NK-92 (cell line): ENCODE measurements around the gene NDUFB2.
"Not testable (repeated sequence)": the region's sequence is repeated elsewhere in the genome, so short reads cannot be mapped to it uniquely, and the experiment has no call there.

Experiments used
- DNase-seq: peaks from one replicate; lab custom pipeline; 2025; ENCODE audit not compliant: unreplicated experiment; lab: John Stamatoyannopoulos, UW

NDUFB2 gene

DNA sequence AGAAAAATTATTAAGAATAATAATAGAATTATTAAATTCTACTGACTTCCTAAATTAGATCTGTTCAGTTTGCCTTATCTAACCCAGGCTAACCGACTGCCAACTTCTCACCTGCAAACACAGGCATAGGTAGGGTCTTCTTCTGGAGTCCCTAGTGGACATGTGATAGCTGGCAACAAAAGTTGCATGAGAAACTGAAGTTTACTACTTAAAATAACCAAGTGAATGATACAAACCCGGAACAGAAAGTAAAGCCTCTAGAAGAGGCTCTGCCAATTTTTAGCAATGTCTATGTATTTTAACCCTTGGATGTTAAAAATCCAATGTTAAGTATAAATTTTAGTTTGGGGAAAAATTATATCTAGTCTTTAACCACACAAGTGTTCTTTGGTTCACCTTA is 37.6 kb downstream of the NDUFB2 start:
- DNase-seq, result no peak

DNA sequence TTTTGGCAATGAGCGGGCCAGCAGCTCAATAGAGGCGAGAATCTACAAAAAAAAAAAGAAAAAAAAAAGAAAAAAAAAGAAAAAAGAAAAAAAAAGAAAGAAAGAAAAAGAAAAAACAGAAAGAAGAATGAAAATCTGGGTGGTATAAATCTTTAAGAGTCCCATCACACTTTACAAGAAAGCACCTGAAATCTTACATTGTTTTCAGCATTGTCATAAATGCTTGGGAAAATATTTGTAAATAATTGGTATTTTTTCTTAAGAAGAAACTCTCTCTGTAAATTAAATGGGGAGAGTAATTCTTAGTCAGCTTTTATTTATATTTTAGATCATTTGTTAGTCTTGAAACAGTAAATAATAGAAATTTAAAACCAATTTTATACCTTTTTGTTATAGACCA is 38.2 kb downstream of the NDUFB2 start:
- no peak for DNase-seq

DNA sequence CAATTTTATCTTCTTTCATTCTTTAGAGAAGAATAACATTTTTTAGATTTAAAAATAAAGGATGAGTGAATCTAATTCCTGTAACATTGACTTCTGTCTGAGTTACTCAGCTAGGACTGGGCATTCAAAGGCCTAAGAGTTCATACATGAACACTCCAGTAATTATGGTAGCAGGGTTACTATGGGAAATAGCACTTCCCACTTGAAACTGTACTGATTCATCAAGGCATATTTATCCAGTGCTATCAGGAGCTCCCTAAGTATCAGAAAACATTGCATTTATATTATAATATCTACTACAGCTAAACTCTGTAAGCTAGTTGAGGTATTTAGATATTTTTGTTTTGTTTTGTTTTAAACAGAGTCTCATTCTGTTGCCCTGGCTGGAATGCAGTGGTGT is 41.8 kb downstream of the NDUFB2 start:
- no peak for DNase-seq

DNA sequence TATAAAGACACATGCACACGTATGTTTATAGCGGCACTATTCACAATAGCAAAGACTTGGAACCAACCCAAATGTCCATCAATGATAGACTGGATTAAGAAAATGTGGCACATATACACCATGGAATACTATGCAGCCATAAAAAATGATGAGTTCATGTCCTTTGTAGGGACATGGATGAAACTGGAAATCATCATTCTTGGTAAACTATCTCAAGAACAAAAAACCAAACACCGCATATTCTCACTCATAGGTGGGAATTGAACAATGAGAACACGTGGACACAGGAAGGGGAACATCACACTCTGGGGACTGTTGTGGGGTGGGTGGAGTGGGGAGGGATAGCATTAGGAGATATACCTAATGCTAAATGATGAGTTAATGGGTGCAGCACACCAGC is 46.7 kb downstream of the NDUFB2 start:
- not testable (repeated sequence) for DNase-seq

DNA sequence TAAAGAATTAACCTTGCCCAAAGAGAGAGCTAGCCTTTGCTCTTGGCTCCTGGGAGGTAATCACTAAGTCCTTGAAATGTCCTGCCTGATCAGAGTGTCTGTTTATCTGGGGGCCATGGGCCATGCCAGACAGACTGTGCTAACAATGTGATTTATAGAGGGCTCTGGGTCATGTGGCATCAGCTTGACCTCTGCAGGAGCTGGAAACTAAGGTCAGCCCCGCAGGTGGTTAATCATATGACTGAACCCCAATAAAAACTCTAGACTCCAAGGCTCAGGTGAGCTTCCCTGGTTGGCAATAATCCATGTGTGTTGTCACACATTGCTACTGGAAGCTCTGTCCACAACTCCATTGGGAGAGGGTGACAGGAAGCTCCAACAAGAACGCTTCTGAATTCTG is 47.5 kb downstream of the NDUFB2 start:
- no peak for DNase-seq

DNA sequence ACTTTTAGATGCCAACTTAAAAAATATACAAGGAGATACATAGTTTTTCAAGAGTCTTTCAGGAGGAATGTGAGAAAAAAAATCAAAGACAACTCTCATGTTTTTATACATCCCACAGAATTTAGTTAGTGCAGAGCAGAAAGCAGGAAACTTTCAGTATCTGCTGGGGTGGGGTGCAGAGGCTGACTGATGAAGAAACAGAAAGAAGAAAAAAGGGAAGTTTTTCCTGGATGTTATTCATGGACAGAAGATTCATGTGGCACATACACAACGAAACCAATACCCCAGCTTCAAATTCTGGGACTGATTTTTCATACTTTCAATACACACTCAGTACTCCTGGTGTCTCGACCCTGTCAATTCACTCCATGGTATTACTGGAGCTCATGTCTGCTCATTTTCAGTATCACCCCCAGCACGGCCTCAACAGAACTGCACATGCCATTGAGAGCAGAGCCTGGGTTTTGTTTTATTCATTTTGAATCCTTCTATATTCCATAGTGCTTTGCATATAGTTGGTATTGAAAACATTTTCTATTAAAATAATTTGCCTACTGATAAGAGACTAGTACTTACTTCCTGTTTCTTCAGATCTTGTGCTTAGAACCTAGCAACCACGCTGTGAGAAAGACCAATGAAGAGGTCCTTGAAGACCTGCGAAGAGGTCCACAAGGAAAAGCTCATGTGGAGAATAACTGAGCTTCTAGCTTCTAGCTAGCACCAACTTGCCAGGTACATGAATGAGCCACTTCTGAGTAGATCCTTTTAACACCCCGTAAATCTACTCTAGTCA is 49.0 kb downstream of the NDUFB2 start:
- no peak for DNase-seq

DNA sequence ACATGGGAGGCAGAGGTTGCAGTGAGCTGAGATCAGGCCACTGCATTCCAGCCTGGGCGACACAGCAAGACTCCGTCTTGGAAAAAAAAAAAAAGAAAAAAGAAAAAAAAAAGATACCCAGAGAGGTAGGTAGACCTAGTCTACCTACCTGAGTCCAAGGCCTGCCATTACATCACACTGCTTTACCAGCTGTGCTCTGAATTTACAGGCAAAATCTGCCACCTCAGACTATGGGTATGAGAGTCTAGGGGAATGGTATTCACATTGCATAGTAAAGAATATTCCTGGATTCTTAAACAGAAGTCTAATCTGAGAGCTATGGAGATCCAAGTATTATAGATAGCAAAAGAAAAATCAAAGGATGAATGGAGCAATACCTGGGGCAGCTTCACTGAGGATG is 50.2 kb downstream of the NDUFB2 start:
- DNase-seq, result no peak

DNA sequence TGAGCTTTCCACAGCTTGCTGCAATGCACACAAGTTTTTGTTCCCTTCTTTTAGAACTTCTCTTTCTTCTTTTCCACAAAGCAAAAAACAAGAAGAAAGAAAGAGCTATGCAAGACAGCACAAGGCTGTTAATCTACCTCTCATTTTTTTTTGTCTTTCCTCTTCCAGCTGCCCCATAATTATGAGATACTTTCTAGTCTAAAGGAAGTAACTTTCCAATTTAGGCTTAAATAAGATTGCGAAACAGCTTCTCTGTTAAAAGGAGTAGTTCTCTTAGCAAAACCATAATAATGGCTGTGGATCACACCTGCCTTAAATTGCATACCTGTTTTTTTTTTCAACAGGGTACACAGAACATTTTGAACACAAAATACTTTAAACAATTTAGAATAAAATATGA is 56.0 kb downstream of the NDUFB2 start:
- DNase-seq, result no peak

DNA sequence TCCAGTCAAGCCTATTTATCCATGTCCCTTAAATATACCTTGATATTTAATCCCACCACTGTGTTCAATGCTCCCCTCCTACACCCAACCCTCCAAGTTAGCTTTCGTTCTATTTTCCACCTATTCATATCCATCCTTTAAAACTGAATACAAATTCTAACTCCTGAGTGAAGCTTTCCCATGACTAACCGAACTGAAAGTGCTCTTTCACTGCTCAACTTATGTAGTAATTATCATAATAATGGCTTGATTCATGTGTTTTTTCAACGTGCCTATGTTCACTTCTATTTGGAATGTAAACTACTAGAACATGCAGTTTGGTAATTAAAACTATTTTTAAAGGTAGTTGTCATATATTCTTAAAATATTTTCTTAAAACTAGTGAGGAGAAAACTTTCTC is 58.0 kb downstream of the NDUFB2 start:
- no peak for DNase-seq
